Spleen (tissue), 11 donors: ENCODE data around the gene FCAMR. TPM values are rescaled to one million over a fixed set of nuclear protein-coding genes. Genes with fewer than 3 reads are reported as not detected.

Experiments used
- DNase-seq: peaks from one replicate; pipeline ENCODE4 v3.0.0-alpha.2; 2020
- H3K27ac ChIP-seq, 8 donors: fragments of 200-600 bp; sonication (generic) in 7 of 8; 1 replicate in 4 of 8; 2 replicates in 4 of 8; pipeline versions ENCODE4 v1.5.0 to v1.8.0; 2016 to 2021; ENCODE audit warnings: inconsistent platforms in 4 of 8, mild to moderate bottlenecking in 4 of 8, moderate library complexity in 1 of 8
- H3K27me3 ChIP-seq, 7 donors: fragments of 200-600 bp; sonication (generic) in 6 of 7; replicated peaks in 1 of 7; 1 replicate in 4 of 7; 2 replicates in 3 of 7; pipeline versions ENCODE4 v1.5.0 to v1.8.0; 2016 to 2021; ENCODE audit warnings: inconsistent platforms in 3 of 7, mild to moderate bottlenecking in 1 of 7
- H3K36me3 ChIP-seq, 6 donors: fragments of 200-600 bp; sonication (generic) in 5 of 6; 1 replicate in 4 of 6; 2 replicates in 2 of 6; pipeline versions ENCODE4 v1.5.0 to v1.8.0; 2016 to 2021; ENCODE audit warnings: inconsistent platforms in 2 of 6
- H3K4me1 ChIP-seq, 6 donors: fragments of 200-600 bp; sonication (generic) in 5 of 6; 1 replicate in 3 of 6; 2 replicates in 3 of 6; pipeline versions ENCODE4 v1.5.0 to v1.8.0; 2016 to 2021; ENCODE audit warnings: inconsistent platforms in 3 of 6
- H3K4me3 ChIP-seq, 8 donors: fragments of 200-600 bp; sonication (generic) in 7 of 8; 1 replicate in 4 of 8; 2 replicates in 4 of 8; pipeline versions ENCODE4 v1.5.0 to v1.8.0; 2016 to 2021; ENCODE audit warnings: inconsistent platforms in 4 of 8, mild to moderate bottlenecking in 4 of 8, moderate library complexity in 2 of 8
- H3K9me3 ChIP-seq, 8 donors: fragments of 200-600 bp; sonication (generic) in 7 of 8; 1 replicate in 4 of 8; 2 replicates in 4 of 8; pipeline versions ENCODE4 v1.5.0 to v1.8.0; 2016 to 2021; ENCODE audit warnings: inconsistent platforms in 4 of 8
- POLR2A ChIP-seq, 3 donors: fragments of 450-650 bp; IDR thresholded peaks; one replicate each; pipeline ENCODE4 v1.5.1; 2017; ENCODE audit warnings: antibody characterized with exemption in 3 of 3, mild to moderate bottlenecking in 1 of 3
- POLR2AphosphoS5 ChIP-seq, 3 donors: sonication (generic); formaldehyde crosslinking; IDR thresholded peaks; one replicate each; pipeline ENCODE4 v1.5.1; 2017; ENCODE audit warnings: antibody characterized with exemption in 3 of 3
- WGBS, 5 donors: extraction: QIAGEN DNeasy Blood & Tissue Kit in 3 of 5; methylation state at CpG; one replicate each; pipeline versions ENCODE4 v1.1.5 to v1.1.7; 2013 to 2018; 5-methylcytosine and 5-hydroxymethylcytosine counted together
- intact Hi-C: fragments of 100-400 bp; cut with DNase I; formaldehyde crosslinking; loops from one replicate; pipeline ENCODE4 v1.15.0; 2023; ENCODE audit warnings: low total_unique reads
- polyA plus RNA-seq, 3 donors: library from polyadenylated mRNA; stranded (reverse); fragments of 200-250 nt; gene quantifications; one replicate each; pipeline ENCODE4 v1.2.1, GENCODE V29; 2013
- total RNA-seq, 7 donors: library from RNA; depleted of rRNA in 3 of 7; stranded (reverse); fragments of >200 nt in 3 of 7; fragmentation: NEBNext Ultra II Directional in 4 of 7; extraction: Animal tissue kit (Norgen Biotek cat#: 25700) in 4 of 7; gene quantifications; one replicate each; pipeline versions ENCODE4 v1.1.0 to v1.2.1, GENCODE V29; 2016 to 2021
- TF ChIP-seq, protein P1 (sequence below), 11 experiments: fragments of 200-600 bp in 7 of 11; fragments of 450-650 bp in 4 of 11; sonication (generic) in 4 of 11; IDR thresholded peaks in 8 of 11; conservative IDR thresholded peaks in 3 of 11; 1 replicate in 7 of 11; 2 replicates in 4 of 11; pipeline versions ENCODE4 v1.4.0 to v1.8.0; 2016 to 2021; ENCODE audit warnings: antibody characterized with exemption in 11 of 11, inconsistent platforms in 4 of 11, mild to moderate bottlenecking in 1 of 11
- donor health status: healthy with polysubstance abuse.
- donor health status: DM: no; HTN: no; CAD: no; lungs with moderate emphysema.
- donor health status: DM: no; HTN: no; CAD: no.
- donor health status: Bipolar disorder and iron deficiency.
- donor health status: healthy.
- donor health status: DM: no; HTN: no; CAD: no.
- donor health status: DM: yes; HTN: yes; CAD: no.

The FCAMR gene
- total and polyA plus RNA-seq, 10 donors, result 0.16 to 1.3 (median 0.38) TPM; not detected in 2

DNA sequence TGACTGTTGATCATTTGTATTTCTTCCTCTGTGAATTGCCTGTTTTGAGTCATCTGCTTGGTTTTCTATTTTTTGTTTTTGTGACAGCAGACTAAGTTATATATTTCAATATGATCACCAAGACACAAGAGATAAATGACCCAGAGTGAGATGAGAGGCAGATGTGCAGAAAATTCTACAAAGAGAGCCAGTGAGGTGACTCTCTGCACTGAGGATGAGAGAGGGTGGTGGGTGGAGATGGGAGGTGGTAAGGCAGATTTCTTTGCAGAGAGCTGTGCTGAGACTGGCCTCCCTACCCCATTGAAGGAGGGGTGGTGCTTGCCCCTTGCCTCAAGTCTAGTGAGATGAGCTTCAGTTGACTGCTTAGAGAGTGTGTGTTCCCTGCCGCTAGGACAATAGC is 17.6 kb upstream of the FCAMR start:
- 91 to 100% (median 100%) methylated on average over 1 of the region's 1 CpG for WGBS, 5 donors

DNA sequence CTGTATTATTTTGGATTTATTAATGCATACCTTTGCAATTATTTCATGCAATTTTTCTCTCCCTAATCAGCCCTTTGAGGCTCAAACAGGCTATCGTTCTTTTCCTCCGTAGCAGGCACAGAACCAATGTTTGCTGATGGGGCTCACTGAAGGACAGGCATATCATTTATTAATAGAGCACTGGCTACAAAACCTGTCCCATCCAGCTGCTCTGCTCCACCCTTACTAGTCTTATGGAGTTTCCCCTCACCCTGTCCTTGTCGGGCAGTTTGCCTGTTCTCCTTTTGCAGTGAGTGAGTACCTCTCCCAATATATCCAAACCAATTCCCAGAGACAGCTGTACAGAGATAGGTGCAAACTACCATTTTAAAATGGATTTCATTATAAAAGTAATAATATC is 16.6 kb upstream of the FCAMR start:
- H3K9me3 ChIP-seq, result no peaks in the 10 kb centered on the region
- TF ChIP-seq, protein P1, sequence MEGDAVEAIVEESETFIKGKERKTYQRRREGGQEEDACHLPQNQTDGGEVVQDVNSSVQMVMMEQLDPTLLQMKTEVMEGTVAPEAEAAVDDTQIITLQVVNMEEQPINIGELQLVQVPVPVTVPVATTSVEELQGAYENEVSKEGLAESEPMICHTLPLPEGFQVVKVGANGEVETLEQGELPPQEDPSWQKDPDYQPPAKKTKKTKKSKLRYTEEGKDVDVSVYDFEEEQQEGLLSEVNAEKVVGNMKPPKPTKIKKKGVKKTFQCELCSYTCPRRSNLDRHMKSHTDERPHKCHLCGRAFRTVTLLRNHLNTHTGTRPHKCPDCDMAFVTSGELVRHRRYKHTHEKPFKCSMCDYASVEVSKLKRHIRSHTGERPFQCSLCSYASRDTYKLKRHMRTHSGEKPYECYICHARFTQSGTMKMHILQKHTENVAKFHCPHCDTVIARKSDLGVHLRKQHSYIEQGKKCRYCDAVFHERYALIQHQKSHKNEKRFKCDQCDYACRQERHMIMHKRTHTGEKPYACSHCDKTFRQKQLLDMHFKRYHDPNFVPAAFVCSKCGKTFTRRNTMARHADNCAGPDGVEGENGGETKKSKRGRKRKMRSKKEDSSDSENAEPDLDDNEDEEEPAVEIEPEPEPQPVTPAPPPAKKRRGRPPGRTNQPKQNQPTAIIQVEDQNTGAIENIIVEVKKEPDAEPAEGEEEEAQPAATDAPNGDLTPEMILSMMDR (IDR thresholded peaks at IDR 0.05 in 8 of 11, conservative IDR thresholded peaks at IDR 0.05 in 3 of 11), result no peak
- TF ChIP-seq POLR2A (IDR thresholded peaks at IDR 0.05) (no peak), POLR2AphosphoS5 (IDR thresholded peaks at IDR 0.05) (no peak)
- H3K4me3 ChIP-seq, result no peak overlapping the region
- H3K36me3 ChIP-seq, result no peaks in the 10 kb centered on the region
- no peak for DNase-seq
- no peak overlapping the region for H3K27ac ChIP-seq
- no peaks in the 10 kb centered on the region for H3K4me1 ChIP-seq
- WGBS, 5 donors, result 89 to 95% (median 93%) methylated on average over 3 of the region's 3 CpGs
- peaks cover 0 to 12% (median 0%) of the 10 kb centered on the region in 7 donors for H3K27me3 ChIP-seq
- intact Hi-C loops, result loop anchor here (10.0 kb wide), 2 partner anchors 262 to 352 kb away; partner anchors contain the start of gene DYRK3

More for the DNA sequence above, 17.6 kb upstream of the FCAMR start:
- TF ChIP-seq, protein P1 (IDR thresholded peaks at IDR 0.05 in 8 of 11, conservative IDR thresholded peaks at IDR 0.05 in 3 of 11), result no peak
- TF ChIP-seq POLR2A (IDR thresholded peaks at IDR 0.05), result no peak
- TF ChIP-seq POLR2AphosphoS5 (IDR thresholded peaks at IDR 0.05), result no peak
- intact Hi-C loops, result loop anchor here (10.0 kb wide), 2 partner anchors 263 to 353 kb away; partner anchors contain the start of gene DYRK3
- H3K9me3 ChIP-seq, result no peaks in the 10 kb centered on the region
- DNase-seq, result no peak
- no peak overlapping the region for H3K27ac ChIP-seq
- H3K4me1 ChIP-seq, result no peaks in the 10 kb centered on the region
- H3K36me3 ChIP-seq, result no peaks in the 10 kb centered on the region
- H3K4me3 ChIP-seq, result no peak overlapping the region
- H3K27me3 ChIP-seq, result peaks cover 0 to 12% (median 0%) of the 10 kb centered on the region in 7 donors

DNA sequence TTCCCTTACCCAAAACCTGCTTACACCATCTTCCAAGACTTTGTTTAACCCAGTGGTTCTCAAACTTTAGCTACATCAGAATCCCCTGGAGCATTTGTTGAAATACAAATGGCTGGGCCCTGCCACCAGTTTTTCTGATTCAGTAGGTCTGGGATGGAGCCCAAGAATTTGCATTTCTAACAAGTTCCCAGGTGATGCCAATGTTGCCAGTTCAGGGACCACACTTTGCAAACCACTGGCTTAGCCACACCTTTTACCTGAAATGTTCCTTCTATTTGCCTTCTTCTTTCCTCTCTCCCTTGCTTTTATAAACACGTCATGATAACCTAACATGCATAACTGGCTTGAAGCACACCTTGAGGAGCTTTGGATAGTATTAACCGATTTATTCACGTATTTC is 16.1 kb upstream of the FCAMR start:
- Histone ChIP-seq H3K27ac (no peak overlapping the region), H3K36me3 (no peaks in the 10 kb centered on the region), H3K4me3 (no peak overlapping the region), H3K9me3 (no peaks in the 10 kb centered on the region), H3K27me3 (peaks cover 0 to 12% (median 0%) of the 10 kb centered on the region in 7 donors), H3K4me1 (no peaks in the 10 kb centered on the region)
- no peak for DNase-seq
- 81 to 89% (median 87%) methylated on average over 3 of the region's 3 CpGs for WGBS, 5 donors
- TF ChIP-seq POLR2A (IDR thresholded peaks at IDR 0.05) (no peak), POLR2AphosphoS5 (IDR thresholded peaks at IDR 0.05) (no peak)
- TF ChIP-seq, protein P1 (IDR thresholded peaks at IDR 0.05 in 8 of 11, conservative IDR thresholded peaks at IDR 0.05 in 3 of 11), result no peak
- intact Hi-C loops, result loop anchor here (10.0 kb wide), 2 partner anchors 262 to 352 kb away; partner anchors contain the start of gene DYRK3

DNA sequence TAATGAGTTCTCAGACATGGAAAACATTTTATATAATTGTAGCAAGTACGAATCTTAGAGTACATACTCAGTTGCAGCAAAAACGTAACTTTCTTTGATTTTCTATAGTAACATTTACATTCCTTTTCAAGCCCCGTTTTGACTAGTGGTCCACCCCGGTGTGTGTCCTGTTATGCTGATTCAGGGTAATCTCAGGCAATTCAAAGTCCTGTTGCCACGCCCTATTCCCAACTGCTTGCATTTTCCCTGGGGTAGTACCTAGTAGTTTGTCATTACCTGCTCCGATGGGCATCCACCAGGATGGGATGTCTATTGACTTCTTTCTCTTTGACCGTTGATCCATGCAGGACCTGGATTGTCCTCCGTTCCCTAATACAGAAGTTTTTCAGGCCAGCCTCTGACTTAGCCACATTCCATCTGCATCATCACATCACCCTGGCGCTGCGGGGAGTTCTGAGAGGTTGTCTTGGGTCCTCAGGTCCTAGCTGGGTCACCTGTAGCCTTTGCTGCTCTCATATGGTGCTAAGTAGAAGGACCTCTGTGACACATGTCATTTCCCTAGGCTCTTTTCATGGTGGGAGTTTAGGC is 15.0 kb upstream of the FCAMR start:
- WGBS, 5 donors, result 70 to 86% (median 80%) methylated on average over 10 of the region's 10 CpGs
- TF ChIP-seq POLR2AphosphoS5 (IDR thresholded peaks at IDR 0.05) (no peak), POLR2A (IDR thresholded peaks at IDR 0.05) (no peak)
- TF ChIP-seq, protein P1 (IDR thresholded peaks at IDR 0.05 in 8 of 11, conservative IDR thresholded peaks at IDR 0.05 in 3 of 11), result no peak
- peaks cover 0 to 12% (median 0%) of the 10 kb centered on the region in 7 donors for H3K27me3 ChIP-seq
- intact Hi-C loops, result loop anchor here (10.0 kb wide), 2 partner anchors 260 to 350 kb away; partner anchors contain the start of gene DYRK3
- H3K36me3 ChIP-seq, result no peaks in the 10 kb centered on the region
- no peak overlapping the region for H3K27ac ChIP-seq
- no peak overlapping the region for H3K4me3 ChIP-seq
- H3K4me1 ChIP-seq, result no peaks in the 10 kb centered on the region
- DNase-seq, result no peak
- no peaks in the 10 kb centered on the region for H3K9me3 ChIP-seq
